ENCODE results near the gene NSD1.
"Not testable (repeated sequence)": the region's sequence is repeated elsewhere in the genome, so short reads cannot be mapped to it uniquely, and the experiment has no call there.

NSD1 gene

GRCh38 chr5:177177847-177178437 lies 44.4 kb downstream of the NSD1 start:
- not testable (repeated sequence) for DNase-seq

GRCh38 chr5:177178733-177179304 lies 45.2 kb downstream of the NSD1 start:
- DNase-seq, result no peak

- DNase-seq, result no peak
These were observed 45.9 kb downstream of the NSD1 start for GRCh38 chr5:177179431-177179830.

GRCh38 chr5:177183142-177183541 lies 49.6 kb downstream of the NSD1 start:
- DNase-seq, result no peak

GRCh38 chr5:177183766-177184360 lies 50.3 kb downstream of the NSD1 start:
- no peak for DNase-seq

GRCh38 chr5:177185993-177186392 lies 52.4 kb downstream of the NSD1 start:
- no peak for DNase-seq

- no peak for DNase-seq
These were observed 53.1 kb downstream of the NSD1 start for GRCh38 chr5:177186645-177187044.

GRCh38 chr5:177188775-177189174 lies 55.2 kb downstream of the NSD1 start:
- no peak for DNase-seq

- DNase-seq, result no peak
These were observed 55.8 kb downstream of the NSD1 start for GRCh38 chr5:177189416-177189815.

- DNase-seq, result no peak
These were observed 56.4 kb downstream of the NSD1 start for GRCh38 chr5:177189965-177190364.

GRCh38 chr5:177194268-177194667 lies 60.7 kb downstream of the NSD1 start:
- no peak for DNase-seq

GRCh38 chr5:177195307-177195952 lies 61.9 kb downstream of the NSD1 start:
- DNase-seq, result no peak

- DNase-seq, result no peak
These were observed 65.2 kb downstream of the NSD1 start for GRCh38 chr5:177198738-177199137.

GRCh38 chr5:177204281-177204680 lies 70.7 kb downstream of the NSD1 start:
- no peak for DNase-seq

GRCh38 chr5:177209610-177210009 lies 76.0 kb downstream of the NSD1 start:
- no peak for DNase-seq

GRCh38 chr5:177212242-177212641 lies 78.7 kb downstream of the NSD1 start:
- no peak for DNase-seq

GRCh38 chr5:177220576-177220975 lies 87.0 kb downstream of the NSD1 start:
- DNase-seq, result no peak

GRCh38 chr5:177222269-177222668 lies 88.7 kb downstream of the NSD1 start:
- DNase-seq, result no peak

GRCh38 chr5:177225798-177226197 lies 92.2 kb downstream of the NSD1 start:
- DNase-seq, result no peak

GRCh38 chr5:177226860-177227259 lies 93.3 kb downstream of the NSD1 start:
- DNase-seq, result no peak

- no peak for DNase-seq
These were observed 95.2 kb downstream of the NSD1 start for GRCh38 chr5:177228751-177229150.

- DNase-seq, result no peak
These were observed 97.1 kb downstream of the NSD1 start for GRCh38 chr5:177230660-177231059.

GRCh38 chr5:177231479-177232250 lies 98.1 kb downstream of the NSD1 start:
- DNase-seq, result no peak

Data from stimulated activated CD4-positive, alpha-beta T cell treated with anti-CD3 and anti-CD28 coated beads, Interleukin-4, amount 100 ng/mL, for 24 hours (primary cell).